ENCODE measurements around the gene PECR. TPM values are rescaled to one million over a fixed set of nuclear protein-coding genes. Genes with fewer than 3 reads are reported as not detected.

Gene PECR
- total and polyA plus RNA-seq, 2 of the 13 experiments (the other 11 are each of a cell fraction or from before 2014, with no cell fraction given): 151 to 153 TPM

DNA sequence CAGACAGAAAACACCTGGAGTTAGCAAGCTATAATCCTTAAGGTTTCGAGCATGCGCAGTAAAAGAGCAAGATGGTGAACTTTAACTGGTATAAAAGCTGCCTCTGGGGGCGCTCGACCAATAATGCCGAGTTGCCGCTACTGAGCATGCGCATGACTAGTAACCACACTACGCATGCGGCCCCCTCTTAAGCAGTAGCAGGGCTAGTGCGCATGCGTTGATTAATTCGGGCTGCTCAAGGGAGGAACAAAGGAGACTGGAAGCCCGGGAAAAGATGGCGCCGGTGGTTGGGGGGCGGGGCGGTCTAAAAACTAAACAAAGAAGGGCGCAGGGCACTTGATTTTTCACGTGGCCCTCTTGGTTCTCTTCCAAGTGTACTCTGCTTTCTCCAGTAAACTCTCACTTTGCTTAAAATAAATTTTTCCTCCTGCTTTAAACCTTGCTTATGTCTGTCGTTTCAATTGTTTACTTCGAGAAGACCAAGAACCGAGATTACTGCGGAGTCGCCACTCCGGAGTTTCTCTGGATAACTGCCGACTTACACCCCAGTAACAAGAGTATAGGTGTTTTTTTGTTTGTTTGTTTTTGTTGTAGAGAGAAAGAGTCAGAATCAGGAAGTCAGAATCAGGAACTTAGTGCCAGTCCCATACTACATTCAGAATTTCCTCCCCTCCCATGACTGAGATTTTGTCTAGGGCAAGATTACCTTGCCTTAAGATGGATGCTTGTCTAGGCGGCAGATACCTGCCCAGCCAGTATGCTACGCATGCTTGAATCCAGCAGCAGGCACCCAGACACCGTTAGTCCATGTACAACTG, 33.3 kb upstream of the PECR start (continued):
- TF ChIP-seq, protein P1, sequence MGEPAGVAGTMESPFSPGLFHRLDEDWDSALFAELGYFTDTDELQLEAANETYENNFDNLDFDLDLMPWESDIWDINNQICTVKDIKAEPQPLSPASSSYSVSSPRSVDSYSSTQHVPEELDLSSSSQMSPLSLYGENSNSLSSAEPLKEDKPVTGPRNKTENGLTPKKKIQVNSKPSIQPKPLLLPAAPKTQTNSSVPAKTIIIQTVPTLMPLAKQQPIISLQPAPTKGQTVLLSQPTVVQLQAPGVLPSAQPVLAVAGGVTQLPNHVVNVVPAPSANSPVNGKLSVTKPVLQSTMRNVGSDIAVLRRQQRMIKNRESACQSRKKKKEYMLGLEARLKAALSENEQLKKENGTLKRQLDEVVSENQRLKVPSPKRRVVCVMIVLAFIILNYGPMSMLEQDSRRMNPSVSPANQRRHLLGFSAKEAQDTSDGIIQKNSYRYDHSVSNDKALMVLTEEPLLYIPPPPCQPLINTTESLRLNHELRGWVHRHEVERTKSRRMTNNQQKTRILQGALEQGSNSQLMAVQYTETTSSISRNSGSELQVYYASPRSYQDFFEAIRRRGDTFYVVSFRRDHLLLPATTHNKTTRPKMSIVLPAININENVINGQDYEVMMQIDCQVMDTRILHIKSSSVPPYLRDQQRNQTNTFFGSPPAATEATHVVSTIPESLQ (CRISPR knock-in tag; conservative IDR thresholded peaks at IDR 0.05): no peak
- TF ChIP-seq, protein P2, sequence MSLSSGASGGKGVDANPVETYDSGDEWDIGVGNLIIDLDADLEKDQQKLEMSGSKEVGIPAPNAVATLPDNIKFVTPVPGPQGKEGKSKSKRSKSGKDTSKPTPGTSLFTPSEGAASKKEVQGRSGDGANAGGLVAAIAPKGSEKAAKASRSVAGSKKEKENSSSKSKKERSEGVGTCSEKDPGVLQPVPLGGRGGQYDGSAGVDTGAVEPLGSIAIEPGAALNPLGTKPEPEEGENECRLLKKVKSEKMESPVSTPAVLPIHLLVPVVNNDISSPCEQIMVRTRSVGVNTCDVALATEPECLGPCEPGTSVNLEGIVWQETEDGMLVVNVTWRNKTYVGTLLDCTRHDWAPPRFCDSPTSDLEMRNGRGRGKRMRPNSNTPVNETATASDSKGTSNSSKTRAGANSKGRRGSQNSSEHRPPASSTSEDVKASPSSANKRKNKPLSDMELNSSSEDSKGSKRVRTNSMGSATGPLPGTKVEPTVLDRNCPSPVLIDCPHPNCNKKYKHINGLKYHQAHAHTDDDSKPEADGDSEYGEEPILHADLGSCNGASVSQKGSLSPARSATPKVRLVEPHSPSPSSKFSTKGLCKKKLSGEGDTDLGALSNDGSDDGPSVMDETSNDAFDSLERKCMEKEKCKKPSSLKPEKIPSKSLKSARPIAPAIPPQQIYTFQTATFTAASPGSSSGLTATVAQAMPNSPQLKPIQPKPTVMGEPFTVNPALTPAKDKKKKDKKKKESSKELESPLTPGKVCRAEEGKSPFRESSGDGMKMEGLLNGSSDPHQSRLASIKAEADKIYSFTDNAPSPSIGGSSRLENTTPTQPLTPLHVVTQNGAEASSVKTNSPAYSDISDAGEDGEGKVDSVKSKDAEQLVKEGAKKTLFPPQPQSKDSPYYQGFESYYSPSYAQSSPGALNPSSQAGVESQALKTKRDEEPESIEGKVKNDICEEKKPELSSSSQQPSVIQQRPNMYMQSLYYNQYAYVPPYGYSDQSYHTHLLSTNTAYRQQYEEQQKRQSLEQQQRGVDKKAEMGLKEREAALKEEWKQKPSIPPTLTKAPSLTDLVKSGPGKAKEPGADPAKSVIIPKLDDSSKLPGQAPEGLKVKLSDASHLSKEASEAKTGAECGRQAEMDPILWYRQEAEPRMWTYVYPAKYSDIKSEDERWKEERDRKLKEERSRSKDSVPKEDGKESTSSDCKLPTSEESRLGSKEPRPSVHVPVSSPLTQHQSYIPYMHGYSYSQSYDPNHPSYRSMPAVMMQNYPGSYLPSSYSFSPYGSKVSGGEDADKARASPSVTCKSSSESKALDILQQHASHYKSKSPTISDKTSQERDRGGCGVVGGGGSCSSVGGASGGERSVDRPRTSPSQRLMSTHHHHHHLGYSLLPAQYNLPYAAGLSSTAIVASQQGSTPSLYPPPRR (CRISPR knock-in tag; IDR thresholded peaks at IDR 0.05; ENCODE audit: borderline replicate concordance): no peak
- TF ChIP-seq SP5 (CRISPR knock-in tag; IDR thresholded peaks at IDR 0.05; ENCODE audit: borderline replicate concordance, low read depth) (peak; percentile 52; the same call in 1 of the 2 replicates), ZNF432 (CRISPR knock-in tag; IDR thresholded peaks at IDR 0.05; ENCODE audit: borderline replicate concordance) (no peak), ZNF891 (CRISPR knock-in tag; IDR thresholded peaks at IDR 0.05) (no peak), PAWR (CRISPR knock-in tag; IDR thresholded peaks at IDR 0.05; ENCODE audit: borderline replicate concordance) (no peak), BATF2 (CRISPR knock-in tag; IDR thresholded peaks at IDR 0.05) (no peak), RFX1 (IDR thresholded peaks at IDR 0.05) (no peak), ZNF557 (CRISPR knock-in tag; IDR thresholded peaks at IDR 0.05) (no peak), ATM (IDR thresholded peaks at IDR 0.05; ENCODE audit: borderline replicate concordance) (no peak), EED (CRISPR knock-in tag; IDR thresholded peaks at IDR 0.05) (no peak), JDP2 (CRISPR knock-in tag; IDR thresholded peaks at IDR 0.05; ENCODE audit: borderline replicate concordance) (no peak), RAD21 (CRISPR knock-in tag; IDR thresholded peaks at IDR 0.05) (peak; percentile 12; the same call in 1 of the 2 replicates), CHD2 (IDR thresholded peaks at IDR 0.05; ENCODE audit: low read depth, low read length) (peak; percentile 57; the same call in 1 of the 2 replicates), ZNF354B (CRISPR knock-in tag; IDR thresholded peaks at IDR 0.05) (no peak), KLF16 (CRISPR knock-in tag; IDR thresholded peaks at IDR 0.05) (peak in 1 of 2 experiments; percentile 20; a peak in 1 of 4 replicates), ZNF616 (CRISPR knock-in tag; IDR thresholded peaks at IDR 0.05; ENCODE audit: low read depth) (no peak), TAF1 (CRISPR knock-in tag; IDR thresholded peaks at IDR 0.05) (no peak), SRSF4 (IDR thresholded peaks at IDR 0.05; ENCODE audit: low read depth, low read length, poor library complexity, severe bottlenecking) (no peak)
- TF ChIP-seq, protein P3, sequence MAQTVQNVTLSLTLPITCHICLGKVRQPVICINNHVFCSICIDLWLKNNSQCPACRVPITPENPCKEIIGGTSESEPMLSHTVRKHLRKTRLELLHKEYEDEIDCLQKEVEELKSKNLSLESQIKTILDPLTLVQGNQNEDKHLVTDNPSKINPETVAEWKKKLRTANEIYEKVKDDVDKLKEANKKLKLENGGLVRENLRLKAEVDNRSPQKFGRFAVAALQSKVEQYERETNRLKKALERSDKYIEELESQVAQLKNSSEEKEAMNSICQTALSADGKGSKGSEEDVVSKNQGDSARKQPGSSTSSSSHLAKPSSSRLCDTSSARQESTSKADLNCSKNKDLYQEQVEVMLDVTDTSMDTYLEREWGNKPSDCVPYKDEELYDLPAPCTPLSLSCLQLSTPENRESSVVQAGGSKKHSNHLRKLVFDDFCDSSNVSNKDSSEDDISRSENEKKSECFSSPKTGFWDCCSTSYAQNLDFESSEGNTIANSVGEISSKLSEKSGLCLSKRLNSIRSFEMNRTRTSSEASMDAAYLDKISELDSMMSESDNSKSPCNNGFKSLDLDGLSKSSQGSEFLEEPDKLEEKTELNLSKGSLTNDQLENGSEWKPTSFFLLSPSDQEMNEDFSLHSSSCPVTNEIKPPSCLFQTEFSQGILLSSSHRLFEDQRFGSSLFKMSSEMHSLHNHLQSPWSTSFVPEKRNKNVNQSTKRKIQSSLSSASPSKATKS (CRISPR knock-in tag; IDR thresholded peaks at IDR 0.05): no peak
